ENCODE data around the gene SMCO3. TPM values are rescaled to one million over a fixed set of nuclear protein-coding genes. Genes with fewer than 3 reads are reported as not detected.

Gene SMCO3
- total and polyA plus RNA-seq, 2 of the 8 experiments (the other 6 are each of a cell fraction or from before 2014, with no cell fraction given), result not detected

GRCh38 chr12:14827043-14827442, 13.1 kb upstream of the SMCO3 start:
- Histone ChIP-seq H3K4me1 (replicated peaks in 1 of 4; ENCODE audit: control insufficient read depth in 3 of 4, insufficient read depth in 4 of 4, low read length in 3 of 4) (no peaks in the 10 kb centered on the region; a peak in 1 of 7 replicates), H3K79me1 (ENCODE audit: low read depth, low read length) (no peaks in the 10 kb centered on the region), H3K14ac (ENCODE audit: insufficient read length) (no peak overlapping the region), H2AK5ac (ENCODE audit: low read depth, low read length) (no peak overlapping the region), H3K9ac (replicated peaks in 1 of 4; ENCODE audit: extremely low read depth in 1 of 4, low read depth in 3 of 4, low read length in 3 of 4) (no peak overlapping the region), H3K27ac (ENCODE audit: low read depth, low read length) (no peak overlapping the region), H3K36me3 (ENCODE audit: control insufficient read depth in 2 of 4, insufficient read depth in 4 of 4, low read length in 3 of 4) (no peaks in the 10 kb centered on the region), H3K4ac (replicated peaks; ENCODE audit: insufficient read length, low read depth, low read length) (no peak overlapping the region), H2BK120ac (replicated peaks; ENCODE audit: low read depth, low read length) (no peak overlapping the region), H2BK15ac (ENCODE audit: low read length) (no peak overlapping the region), H3K4me2 (ENCODE audit: insufficient read depth in 1 of 2, low read depth in 2 of 2, low read length in 2 of 2) (no peak overlapping the region), H3K18ac (ENCODE audit: extremely low read depth, low read length) (no peak overlapping the region), H3K9me3 (ENCODE audit: insufficient read depth in 2 of 2, low read depth in 1 of 2, low read length in 1 of 2) (no peaks in the 10 kb centered on the region), H2BK20ac (ENCODE audit: low read length) (no peak overlapping the region), H3K23ac (ENCODE audit: insufficient read length) (no peak overlapping the region), H3K23me2 (ENCODE audit: low read depth, low read length) (no peaks in the 10 kb centered on the region; the same call in 1 of the 2 replicates), H3K56ac (replicated peaks; ENCODE audit: insufficient read length, low read depth, low read length) (no peak overlapping the region), H4K91ac (replicated peaks; ENCODE audit: insufficient read length, low read length) (no peak overlapping the region), H4K8ac (ENCODE audit: extremely low read depth, insufficient read depth, low read length) (no peak overlapping the region), H3K27me3 (replicated peaks in 1 of 4; ENCODE audit: control insufficient read depth in 3 of 4, extremely low read depth in 1 of 4, insufficient read depth in 3 of 4, low read length in 3 of 4) (no peaks in the 10 kb centered on the region), H2BK12ac (ENCODE audit: low read depth, low read length) (no peak overlapping the region), H3K4me3 (ENCODE audit: extremely low read depth in 1 of 4, insufficient read depth in 2 of 4, low read depth in 3 of 4, low read length in 4 of 4) (no peak overlapping the region), H4K20me1 (replicated peaks in 1 of 2; ENCODE audit: control insufficient read depth in 1 of 2, insufficient read depth in 2 of 2, low read length in 2 of 2) (no peaks in the 10 kb centered on the region), H4K5ac (ENCODE audit: insufficient read length, low read depth, low read length) (no peak overlapping the region), H2BK5ac (ENCODE audit: low read depth, low read length) (no peak overlapping the region), H2AFZ (ENCODE audit: low read length) (no peak overlapping the region), H3K79me2 (ENCODE audit: control insufficient read depth in 1 of 2, insufficient read depth in 2 of 2, low read length in 2 of 2) (no peaks in the 10 kb centered on the region)
- ChIA-PET CTCF (ENCODE audit: partially characterized antibody) (interaction anchor here (1.1 to 1.6 kb wide), 3 partner anchors 16 to 180 kb away, joined by 3 read pairs; no protein-coding TSS in a partner anchor), POLR2A (ENCODE audit: partially characterized antibody) (interaction anchor here (0.9 to 2.3 kb wide), 2 partner anchors 53 to 56 kb away, joined by 3 to 9 read pairs; a partner anchor contains a TSS)
- DNase-seq (ENCODE audit: low read depth in 1 of 2, low spot score in 2 of 2), result no peak
- FAIRE-seq, result no peak
- 97% methylated on average over 2 of the region's 2 CpGs; no CpG with 5 or more reads in 1 of the 2 experiments for WGBS, 2 experiments (ENCODE audit: extremely low coverage in 1 of 2, insufficient coverage in 1 of 2, insufficient read length in 1 of 2, insufficient replicate concordance in 2 of 2, low coverage in 1 of 2, low lambda C conversion rate in 2 of 2, missing lambda C conversion rate in 1 of 2)
- no peak for TF ChIP-seq RNF2 (IDR thresholded peaks at IDR 0.05; ENCODE audit: borderline replicate concordance, low read depth, low read length, missing control alignments, poor library complexity, severe bottlenecking)
- TF ChIP-seq CBX5 (IDR thresholded peaks at IDR 0.05; ENCODE audit: low read depth, low read length), result no peak
- TF ChIP-seq EP300 (IDR thresholded peaks at IDR 0.05; ENCODE audit: borderline replicate concordance in 1 of 2, low read depth in 2 of 2, low read length in 2 of 2), result no peak
- TF ChIP-seq CTCF (IDR thresholded peaks at IDR 0.05; ENCODE audit: control extremely low read depth in 1 of 3, insufficient read depth in 1 of 3, low read depth in 1 of 3, low read length in 3 of 3), result no peak
- TF ChIP-seq GABPA (IDR thresholded peaks at IDR 0.05; ENCODE audit: borderline replicate concordance, insufficient read depth, low read length), result no peak
- TF ChIP-seq SRF (IDR thresholded peaks at IDR 0.05; ENCODE audit: low read depth, low read length), result no peak
- no peak for TF ChIP-seq JUN (IDR thresholded peaks at IDR 0.05; ENCODE audit: low read depth, low read length)
- no peak for TF ChIP-seq BRCA1 (IDR thresholded peaks at IDR 0.05; ENCODE audit: low read depth, low read length)
- no peak for TF ChIP-seq CHD1 (IDR thresholded peaks at IDR 0.05; ENCODE audit: low read depth, low read length)
- TF ChIP-seq ZNF274 (IDR thresholded peaks at IDR 0.05; ENCODE audit: borderline replicate concordance, extremely low read depth, low read length), result no peak
- TF ChIP-seq POU5F1 (IDR thresholded peaks at IDR 0.05; ENCODE audit: low read depth, low read length), result no peak

Data from H1 (cell line).